ENCODE results near the gene TUBB4B.

TUBB4B gene

DNA sequence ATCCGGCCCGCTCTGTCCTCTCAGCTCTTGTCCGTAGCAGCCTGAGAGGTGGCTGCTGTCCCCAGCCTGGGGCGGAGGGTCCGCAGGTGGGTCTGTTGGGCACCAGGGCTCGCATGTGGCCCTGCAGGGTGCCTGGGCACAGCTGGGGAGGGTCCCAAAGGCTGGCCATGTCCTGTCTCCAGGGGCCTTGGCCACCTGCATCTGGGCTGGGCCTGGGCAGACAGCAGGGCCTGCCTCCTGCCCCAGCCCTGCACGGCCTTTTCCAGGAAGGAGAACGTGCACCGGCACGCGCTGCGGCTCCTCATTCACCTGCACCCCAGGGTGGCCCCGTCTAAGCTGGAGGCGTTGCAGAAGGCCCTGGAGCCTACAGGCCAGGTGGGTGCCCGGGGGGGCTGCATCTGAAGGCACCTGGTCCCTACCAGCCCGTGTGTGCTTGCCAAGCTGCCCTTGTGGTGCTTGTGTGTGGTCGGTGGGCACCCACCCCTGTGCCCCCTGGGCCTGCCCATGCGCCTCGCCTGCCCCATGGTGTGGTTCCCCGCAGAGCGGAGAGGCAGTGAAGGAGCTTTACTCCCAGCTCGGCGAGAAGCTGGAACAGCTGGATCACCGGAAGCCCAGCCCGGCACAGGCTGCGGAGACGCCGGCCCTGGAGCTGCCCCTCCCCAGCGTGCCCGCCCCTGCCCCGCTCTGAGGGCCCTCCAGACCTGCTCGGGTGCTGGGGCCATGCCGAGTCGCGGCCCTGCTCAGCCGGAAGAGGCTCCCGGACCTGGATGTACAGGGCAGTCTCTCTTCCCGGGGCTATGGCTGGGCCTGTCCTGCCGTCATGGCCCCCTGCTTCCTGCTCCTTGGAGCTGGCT lies 31.4 kb downstream of the TUBB4B start:
- DNase-seq (ENCODE audit: insufficient read length) (no peak), FAIRE-seq (no peak)
- TF ChIP-seq TAF1 (IDR thresholded peaks at IDR 0.05; ENCODE audit: borderline replicate concordance, low read depth, low read length) (no peak), POLR2A (IDR thresholded peaks at IDR 0.05; ENCODE audit: low read depth, low read length) (no peak), POLR2AphosphoS5 (IDR thresholded peaks at IDR 0.05; ENCODE audit: low read depth, low read length) (no peak)

DNA sequence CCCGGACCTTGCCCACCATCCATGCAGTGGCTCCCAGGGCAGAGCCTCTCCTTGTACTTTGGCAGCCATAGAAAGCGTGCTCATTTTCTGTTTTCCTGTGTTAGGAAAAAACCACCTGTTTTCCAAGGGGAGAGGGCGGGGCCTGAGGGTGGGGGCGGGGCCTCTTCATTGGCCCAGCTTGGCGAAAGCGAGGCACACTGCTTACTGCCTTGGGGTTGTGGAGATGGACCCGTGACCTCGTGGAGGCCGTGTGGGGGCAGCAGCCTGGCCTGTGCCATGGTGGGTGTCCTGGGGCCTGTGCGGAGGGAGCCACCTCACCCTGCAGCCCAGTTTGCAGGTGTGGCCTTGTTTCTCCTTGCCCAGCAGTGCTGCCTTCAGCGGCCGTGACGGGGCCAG lies 32.0 kb downstream of the TUBB4B start:
- DNase-seq (ENCODE audit: insufficient read length) (no peak), FAIRE-seq (no peak)
- TF ChIP-seq TAF1 (IDR thresholded peaks at IDR 0.05; ENCODE audit: borderline replicate concordance, low read depth, low read length) = no peak

GRCh38 chr9:137273611-137274320 lies 32.7 kb downstream of the TUBB4B start:
- FAIRE-seq = no peak

DNA sequence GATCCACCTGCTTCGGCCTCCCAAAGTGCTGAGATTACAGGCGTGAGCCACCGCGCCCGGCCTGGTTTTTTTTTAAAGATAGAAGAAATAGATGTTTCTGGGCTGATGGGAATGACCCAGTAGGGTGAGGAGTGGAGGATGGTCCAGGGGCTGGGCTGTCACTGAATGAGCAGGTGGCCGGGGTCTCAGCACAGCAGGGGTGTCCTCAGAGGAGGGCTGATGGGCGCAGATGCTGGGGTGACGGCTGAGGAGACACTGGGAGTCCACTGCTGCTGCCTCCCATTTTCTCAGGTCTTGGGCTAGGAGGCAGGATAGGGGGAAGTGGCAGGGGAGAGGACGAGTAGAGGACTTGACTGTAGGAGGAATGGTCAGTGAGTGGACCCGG lies 34.1 kb downstream of the TUBB4B start:
- TF ChIP-seq TAF1 (IDR thresholded peaks at IDR 0.05; ENCODE audit: borderline replicate concordance, low read depth, low read length) = no peak
- no peak for TF ChIP-seq POLR2AphosphoS5 (IDR thresholded peaks at IDR 0.05; ENCODE audit: low read depth, low read length)
- TF ChIP-seq POLR2A (IDR thresholded peaks at IDR 0.05; ENCODE audit: low read depth, low read length) = no peak
- FAIRE-seq (no peak), DNase-seq (ENCODE audit: insufficient read length) (no peak)

More at GRCh38 chr9:137273611-137274320, 32.7 kb downstream of the TUBB4B start:
- DNase-seq (ENCODE audit: insufficient read length) = no peak
- TF ChIP-seq POLR2AphosphoS5 (IDR thresholded peaks at IDR 0.05; ENCODE audit: low read depth, low read length) (no peak), POLR2A (IDR thresholded peaks at IDR 0.05; ENCODE audit: low read depth, low read length) (no peak), TAF1 (IDR thresholded peaks at IDR 0.05; ENCODE audit: borderline replicate concordance, low read depth, low read length) (no peak)

- TF ChIP-seq TAF1 (IDR thresholded peaks at IDR 0.05; ENCODE audit: borderline replicate concordance, low read depth, low read length) (no peak), POLR2AphosphoS5 (IDR thresholded peaks at IDR 0.05; ENCODE audit: low read depth, low read length) (no peak; the same call in 1 of the 2 replicates), POLR2A (IDR thresholded peaks at IDR 0.05; ENCODE audit: low read depth, low read length) (no peak)
- DNase-seq (ENCODE audit: insufficient read length) = no peak
- FAIRE-seq = no peak
Measured at GRCh38 chr9:137275588-137276472, 34.7 kb downstream of the TUBB4B start.

DNA sequence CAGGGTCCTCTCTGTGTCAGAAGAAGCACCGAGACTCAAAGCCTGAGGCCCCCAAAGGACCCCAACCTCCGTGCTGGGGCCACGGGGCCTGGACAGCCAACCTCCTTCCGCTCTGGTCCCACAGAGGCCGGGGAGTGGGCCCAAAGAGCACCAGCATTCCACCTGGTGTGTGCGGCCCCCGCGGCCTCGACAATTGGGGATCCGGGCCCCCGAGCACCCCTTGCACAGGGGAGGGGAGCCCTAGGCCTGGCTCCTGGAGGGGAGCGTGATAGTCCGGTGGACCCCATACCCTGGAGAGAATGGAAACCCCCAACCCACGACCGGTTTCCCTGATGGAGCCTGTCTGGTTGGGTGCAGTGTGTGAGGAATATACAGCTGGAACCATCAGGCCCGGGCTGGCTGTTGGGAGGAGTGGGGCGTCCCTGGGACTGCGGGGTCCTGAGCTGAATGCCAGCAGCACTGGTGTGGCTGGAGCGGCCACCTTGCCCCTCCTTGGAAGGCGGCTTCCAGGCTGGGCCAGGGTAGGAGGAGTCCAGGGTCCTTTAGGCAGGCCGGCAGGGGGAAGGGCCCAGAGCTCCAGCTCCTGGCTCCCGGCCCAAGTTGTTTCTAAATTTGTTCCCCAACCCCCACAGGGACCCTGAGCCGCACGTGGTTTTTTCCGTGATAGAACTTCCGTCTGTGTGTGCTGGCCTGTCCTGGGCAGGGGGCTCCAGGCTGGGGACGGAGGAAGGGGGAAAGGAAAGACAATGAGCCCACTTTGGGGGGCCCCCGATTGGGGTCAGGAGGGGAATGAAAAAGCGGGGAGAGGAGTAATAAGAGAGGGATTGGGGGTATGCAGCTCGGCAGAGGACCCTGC lies 35.6 kb downstream of the TUBB4B start:
- TF ChIP-seq TAF1 (IDR thresholded peaks at IDR 0.05; ENCODE audit: borderline replicate concordance, low read depth, low read length) (no peak), POLR2A (IDR thresholded peaks at IDR 0.05; ENCODE audit: low read depth, low read length) (no peak), POLR2AphosphoS5 (IDR thresholded peaks at IDR 0.05; ENCODE audit: low read depth, low read length) (no peak)
- no peak for FAIRE-seq
- no peak for DNase-seq (ENCODE audit: insufficient read length)

- peak; percentile 77 for TF ChIP-seq POLR2AphosphoS5 (IDR thresholded peaks at IDR 0.05; ENCODE audit: low read depth, low read length)
- peak; percentile 69 for TF ChIP-seq POLR2A (IDR thresholded peaks at IDR 0.05; ENCODE audit: low read depth, low read length)
- TF ChIP-seq TAF1 (IDR thresholded peaks at IDR 0.05; ENCODE audit: borderline replicate concordance, low read depth, low read length) = no peak
- DNase-seq (ENCODE audit: insufficient read length) = peak; percentile 91
- FAIRE-seq = peak; percentile 92
Measured at GRCh38 chr9:137277329-137278041, 36.4 kb downstream of the TUBB4B start, which contains the start of gene TOR4A. TSS of gene TOR4A (plus strand) at chr9:137277726. CDS start at chr9:137278690, 964 bp downstream.

DNA sequence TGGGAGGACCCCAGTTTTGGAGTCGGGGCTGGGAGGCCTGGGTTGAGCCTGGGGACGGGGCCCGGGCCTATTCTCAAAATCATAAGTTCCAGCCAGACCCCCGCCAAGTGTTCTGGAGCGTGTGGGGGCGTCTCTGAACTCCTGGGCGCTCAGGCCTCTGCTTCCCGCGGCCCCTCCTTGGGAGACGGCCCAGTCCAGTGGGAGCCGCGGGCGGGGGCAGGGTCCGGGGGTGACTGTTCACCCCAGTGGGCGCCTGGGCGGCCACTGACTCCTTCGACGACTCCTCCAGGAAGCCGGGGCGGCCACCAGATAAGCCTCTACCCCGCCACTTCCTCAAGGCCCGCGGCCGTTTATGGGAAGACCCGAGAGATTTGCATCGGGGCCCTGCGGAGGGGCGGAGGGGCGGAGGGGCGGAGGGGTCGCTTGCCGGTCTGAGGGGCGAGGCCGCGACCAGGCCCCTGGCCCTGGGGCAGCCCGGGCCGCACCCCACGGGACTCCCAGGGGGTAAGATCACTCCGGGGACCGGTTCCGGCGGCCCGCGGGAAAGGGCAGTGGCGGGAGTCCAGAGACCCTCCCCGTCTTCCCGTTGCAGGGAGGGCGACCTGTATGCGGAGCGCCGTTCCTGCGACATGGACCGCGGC lies 37.1 kb downstream of the TUBB4B start:
- DNase-seq (ENCODE audit: insufficient read length) = no peak

More for the DNA sequence above, 37.1 kb downstream of the TUBB4B start:
- peak; percentile 24 for FAIRE-seq
- TF ChIP-seq POLR2AphosphoS5 (IDR thresholded peaks at IDR 0.05; ENCODE audit: low read depth, low read length) (no peak), TAF1 (IDR thresholded peaks at IDR 0.05; ENCODE audit: borderline replicate concordance, low read depth, low read length) (no peak), POLR2A (IDR thresholded peaks at IDR 0.05; ENCODE audit: low read depth, low read length) (no peak)
